HCT116 (cell line): ENCODE measurements around the gene MTUS2.

ENCODE experiments used
- CEBPB ChIP-seq: IDR thresholded peaks from 2 replicates; pipeline ENCODE4 v1.6.1; 2012; ENCODE audit warnings: low read depth
- EZH2phosphoT487 ChIP-seq: fragments of 200-600 bp; IDR thresholded peaks from 2 replicates; pipeline ENCODE4 v1.6.1; 2018; ENCODE audit warnings: antibody characterized with exemption, borderline replicate concordance
- TF ChIP-seq, protein P1 (sequence below): IDR thresholded peaks from 2 replicates; pipeline ENCODE4 v1.6.1; 2012; ENCODE audit warnings: low read depth

DNA sequence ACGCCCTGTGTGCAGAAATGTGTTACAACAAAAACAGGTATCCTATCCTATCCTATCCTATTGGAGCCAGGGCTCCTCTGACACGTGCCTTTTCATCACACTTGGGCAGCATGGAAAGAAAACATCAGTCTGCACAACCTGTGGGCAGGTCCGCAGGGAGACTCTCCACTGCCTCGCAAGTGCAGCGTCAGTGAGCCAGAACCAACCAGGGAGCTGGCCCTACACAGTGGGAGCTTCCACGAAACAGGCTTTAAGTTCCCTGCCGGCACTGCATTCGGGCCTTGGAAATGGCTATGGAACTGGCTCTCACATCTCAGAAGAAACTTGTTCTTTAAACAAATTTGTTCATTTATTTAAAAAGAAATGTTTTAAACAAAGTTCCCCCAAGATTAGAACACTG, 725.8 kb downstream of the MTUS2 start:
- TF ChIP-seq, protein P1, sequence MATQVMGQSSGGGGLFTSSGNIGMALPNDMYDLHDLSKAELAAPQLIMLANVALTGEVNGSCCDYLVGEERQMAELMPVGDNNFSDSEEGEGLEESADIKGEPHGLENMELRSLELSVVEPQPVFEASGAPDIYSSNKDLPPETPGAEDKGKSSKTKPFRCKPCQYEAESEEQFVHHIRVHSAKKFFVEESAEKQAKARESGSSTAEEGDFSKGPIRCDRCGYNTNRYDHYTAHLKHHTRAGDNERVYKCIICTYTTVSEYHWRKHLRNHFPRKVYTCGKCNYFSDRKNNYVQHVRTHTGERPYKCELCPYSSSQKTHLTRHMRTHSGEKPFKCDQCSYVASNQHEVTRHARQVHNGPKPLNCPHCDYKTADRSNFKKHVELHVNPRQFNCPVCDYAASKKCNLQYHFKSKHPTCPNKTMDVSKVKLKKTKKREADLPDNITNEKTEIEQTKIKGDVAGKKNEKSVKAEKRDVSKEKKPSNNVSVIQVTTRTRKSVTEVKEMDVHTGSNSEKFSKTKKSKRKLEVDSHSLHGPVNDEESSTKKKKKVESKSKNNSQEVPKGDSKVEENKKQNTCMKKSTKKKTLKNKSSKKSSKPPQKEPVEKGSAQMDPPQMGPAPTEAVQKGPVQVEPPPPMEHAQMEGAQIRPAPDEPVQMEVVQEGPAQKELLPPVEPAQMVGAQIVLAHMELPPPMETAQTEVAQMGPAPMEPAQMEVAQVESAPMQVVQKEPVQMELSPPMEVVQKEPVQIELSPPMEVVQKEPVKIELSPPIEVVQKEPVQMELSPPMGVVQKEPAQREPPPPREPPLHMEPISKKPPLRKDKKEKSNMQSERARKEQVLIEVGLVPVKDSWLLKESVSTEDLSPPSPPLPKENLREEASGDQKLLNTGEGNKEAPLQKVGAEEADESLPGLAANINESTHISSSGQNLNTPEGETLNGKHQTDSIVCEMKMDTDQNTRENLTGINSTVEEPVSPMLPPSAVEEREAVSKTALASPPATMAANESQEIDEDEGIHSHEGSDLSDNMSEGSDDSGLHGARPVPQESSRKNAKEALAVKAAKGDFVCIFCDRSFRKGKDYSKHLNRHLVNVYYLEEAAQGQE, result no peak
- TF ChIP-seq CEBPB (no peak), EZH2phosphoT487 (no peak)
